GM12891 (cell line): ENCODE results near the gene POLR1A.

ENCODE experiments used
- POLR2A ChIP-seq: IDR thresholded peaks from 2 replicates; pipeline ENCODE4 v1.6.1; 2011; ENCODE audit warnings: low read depth, low read length, control low read depth
- POLR2AphosphoS5 ChIP-seq: IDR thresholded peaks from 2 replicates; pipeline ENCODE4 v1.6.1; 2011; ENCODE audit warnings: low read depth, low read length, control low read depth

- TF ChIP-seq POLR2A (no peak), POLR2AphosphoS5 (no peak)
Measured at GRCh38 chr2:86097913-86098312, 7.8 kb downstream of the POLR1A start.
